HepG2 (cell line): Measurements from ENCODE around the gene SCRT2. TPM values are rescaled to one million over a fixed set of nuclear protein-coding genes. Genes with fewer than 3 reads are reported as not detected.

ENCODE experiments used
- ARNT2 ChIP-seq: sonication (generic); formaldehyde crosslinking; IDR thresholded peaks from 2 replicates; pipeline ENCODE4 v1.8.0; 2022; ENCODE audit warnings: mild to moderate bottlenecking, low read depth, missing genetic modification reagents, moderate library complexity
- EED ChIP-seq: sonication (generic); formaldehyde crosslinking; IDR thresholded peaks from 2 replicates; pipeline ENCODE4 v1.5.0; 2020; ENCODE audit warnings: mild to moderate bottlenecking, missing genetic modification reagents
- ELF1 ChIP-seq: sonication (generic); formaldehyde crosslinking; IDR thresholded peaks from 2 replicates; pipeline ENCODE4 v1.4.0; 2020; ENCODE audit warnings: missing genetic modification reagents
- HNF4A ChIP-seq: sonication (generic); formaldehyde crosslinking; IDR thresholded peaks from 2 replicates; pipeline ENCODE4 v1.4.0; 2020; ENCODE audit warnings: missing genetic modification reagents
- JARID2 ChIP-seq: sonication (generic); formaldehyde crosslinking; IDR thresholded peaks from 2 replicates; pipeline ENCODE4 v1.8.1; 2023; ENCODE audit warnings: missing genetic modification reagents, inconsistent platforms; ENCODE audit not compliant: insufficient replicate concordance
- KDM3A ChIP-seq: IDR thresholded peaks from 2 replicates; pipeline ENCODE4 v1.6.1; 2018; ENCODE audit warnings: low read depth, missing compliant biosample characterization
- LRRFIP1 ChIP-seq: sonication (generic); formaldehyde crosslinking; conservative IDR thresholded peaks from 2 replicates; pipeline ENCODE4 v1.4.0; 2020; ENCODE audit warnings: missing genetic modification reagents
- MEIS1 ChIP-seq: sonication (generic); formaldehyde crosslinking; IDR thresholded peaks from 2 replicates; pipeline ENCODE4 v1.9.0; 2021; ENCODE audit warnings: mild to moderate bottlenecking, missing genetic modification reagents, moderate library complexity, borderline replicate concordance
- MZF1 ChIP-seq: sonication (generic); formaldehyde crosslinking; IDR thresholded peaks from 2 replicates; pipeline ENCODE4 v1.8.1; 2023; ENCODE audit warnings: mild to moderate bottlenecking, missing genetic modification reagents, borderline replicate concordance
- NKX3-1 ChIP-seq: sonication (generic); formaldehyde crosslinking; IDR thresholded peaks from 2 replicates; pipeline ENCODE4 v1.5.0; 2020; ENCODE audit warnings: missing genetic modification reagents
- PRPF4 ChIP-seq: fragments of 200-400 bp; formaldehyde crosslinking; IDR thresholded peaks from 2 replicates; pipeline ENCODE4 v1.6.1; 2016; ENCODE audit warnings: low read length, low read depth; ENCODE audit not compliant: poor library complexity, severe bottlenecking
- RAD21 ChIP-seq: fragments of 450-650 bp; formaldehyde crosslinking; IDR thresholded peaks from 2 replicates; pipeline ENCODE4 v1.5.0; 2020; ENCODE audit warnings: mild to moderate bottlenecking
- RNF2 ChIP-seq: fragments of 450-650 bp; conservative IDR thresholded peaks from 2 replicates; pipeline ENCODE4 v1.6.1; 2016; ENCODE audit warnings: low read depth
- SOX13 ChIP-seq, 3 experiments: fragments of 450-650 bp in 1 of 3; sonication (generic) in 1 of 3; formaldehyde crosslinking in 1 of 3; IDR thresholded peaks in 2 of 3; conservative IDR thresholded peaks in 1 of 3; 2 replicates each; pipeline versions ENCODE4 v1.5.0 to v1.6.1; 2016 to 2020; ENCODE audit warnings: antibody characterized with exemption in 1 of 3, mild to moderate bottlenecking in 1 of 3, missing compliant biosample characterization in 1 of 3, missing genetic modification reagents in 1 of 3, moderate library complexity in 1 of 3
- ZNF331 ChIP-seq: sonication (generic); formaldehyde crosslinking; IDR thresholded peaks from 2 replicates; pipeline ENCODE4 v1.4.0; 2020; ENCODE audit warnings: missing genetic modification reagents
- ZNF460 ChIP-seq: sonication (generic); formaldehyde crosslinking; IDR thresholded peaks from 2 replicates; pipeline ENCODE4 v1.5.1; 2020; ENCODE audit warnings: missing genetic modification reagents, mild to moderate bottlenecking, borderline replicate concordance
- ZNF776 ChIP-seq: sonication (generic); formaldehyde crosslinking; IDR thresholded peaks from 2 replicates; pipeline ENCODE4 v1.4.0; 2020; ENCODE audit warnings: mild to moderate bottlenecking, missing genetic modification reagents
- ZNF777 ChIP-seq: sonication (generic); formaldehyde crosslinking; IDR thresholded peaks from 2 replicates; pipeline ENCODE4 v1.4.0; 2020; ENCODE audit warnings: missing genetic modification reagents
- polyA plus RNA-seq, 8 experiments: library from polyadenylated mRNA; depleted of rRNA in 3 of 8; stranded (reverse) in 7 of 8; unstranded in 1 of 8; fragments of >200 nt; fragmentation: Illumina TruSeq in 4 of 8; extraction: Trizol in 4 of 8; gene quantifications; 2 replicates each; pipeline versions ENCODE4 v1.2.1 to v1.2.3, GENCODE V29; 2011 to 2016; ENCODE audit warnings: low read depth in 4 of 8, missing spikeins in 1 of 8, mixed read lengths in 1 of 8; ENCODE audit not compliant: insufficient read depth in 1 of 8
- total RNA-seq, 5 experiments: library from RNA; depleted of rRNA; stranded (reverse); fragments of >200 nt; fragmentation: Illumina TruSeq; extraction: Trizol; gene quantifications; 2 replicates each; pipeline ENCODE4 v1.2.3, GENCODE V29; 2016; ENCODE audit warnings: low read depth in 1 of 5
- TF ChIP-seq, protein P1 (sequence below): sonication (generic); formaldehyde crosslinking; IDR thresholded peaks from 2 replicates; pipeline ENCODE4 v1.5.0; 2020; ENCODE audit warnings: missing genetic modification reagents
- TF ChIP-seq, protein P2 (sequence below): sonication (generic); formaldehyde crosslinking; IDR thresholded peaks from 2 replicates; pipeline ENCODE4 v1.8.0; 2022; ENCODE audit warnings: missing genetic modification reagents, mild to moderate bottlenecking, borderline replicate concordance
- TF ChIP-seq, protein P3 (sequence below): sonication (generic); formaldehyde crosslinking; IDR thresholded peaks from 2 replicates; pipeline ENCODE4 v1.5.0; 2020; ENCODE audit warnings: missing genetic modification reagents, mild to moderate bottlenecking, borderline replicate concordance
- TF ChIP-seq, protein P4 (sequence below): sonication (generic); formaldehyde crosslinking; IDR thresholded peaks from 2 replicates; pipeline ENCODE4 v1.8.1; 2022; ENCODE audit warnings: low read depth, mild to moderate bottlenecking, missing genetic modification reagents

The SCRT2 gene
- total and polyA plus RNA-seq, 2 of the 13 experiments (the other 11 are each of a cell fraction or from before 2014, with no cell fraction given) = not detected

- TF ChIP-seq MEIS1 (CRISPR knock-in tag) (no peak), ELF1 (CRISPR knock-in tag) (no peak), NKX3-1 (no peak), ARNT2 (no peak; the same call in none of the 2 replicates), RAD21 (CRISPR knock-in tag) (peak; percentile 97), ZNF777 (CRISPR knock-in tag) (peak; percentile 84), EED (CRISPR knock-in tag) (no peak), HNF4A (CRISPR knock-in tag) (no peak), LRRFIP1 (CRISPR knock-in tag) (no peak), KDM3A (CRISPR knock-in tag) (no peak; the same call in 1 of the 2 replicates), ZNF460 (no peak), RNF2 (0 out of 2 replicates have a peak, but pooled peaks have one; percentile 28), ZNF331 (CRISPR knock-in tag) (peak; percentile 72), JARID2 (CRISPR knock-in tag) (no peak), PRPF4 (no peak), ZNF776 (CRISPR knock-in tag) (peak; percentile 91), SOX13 (IDR thresholded peaks at IDR 0.05) (peak; percentile 22; the same call in 1 of the 2 replicates), SOX13 (CRISPR knock-in tag; conservative IDR thresholded peaks at IDR 0.05 in 1 of 2, IDR thresholded peaks at IDR 0.05 in 1 of 2) (no peak; a peak in 1 of 4 replicates), MZF1 (CRISPR knock-in tag) (no peak)
- TF ChIP-seq, protein P1, sequence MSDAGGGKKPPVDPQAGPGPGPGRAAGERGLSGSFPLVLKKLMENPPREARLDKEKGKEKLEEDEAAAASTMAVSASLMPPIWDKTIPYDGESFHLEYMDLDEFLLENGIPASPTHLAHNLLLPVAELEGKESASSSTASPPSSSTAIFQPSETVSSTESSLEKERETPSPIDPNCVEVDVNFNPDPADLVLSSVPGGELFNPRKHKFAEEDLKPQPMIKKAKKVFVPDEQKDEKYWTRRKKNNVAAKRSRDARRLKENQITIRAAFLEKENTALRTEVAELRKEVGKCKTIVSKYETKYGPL (CRISPR knock-in tag) = 0 out of 2 replicates have a peak, but pooled peaks have one; percentile 34
- TF ChIP-seq, protein P2, sequence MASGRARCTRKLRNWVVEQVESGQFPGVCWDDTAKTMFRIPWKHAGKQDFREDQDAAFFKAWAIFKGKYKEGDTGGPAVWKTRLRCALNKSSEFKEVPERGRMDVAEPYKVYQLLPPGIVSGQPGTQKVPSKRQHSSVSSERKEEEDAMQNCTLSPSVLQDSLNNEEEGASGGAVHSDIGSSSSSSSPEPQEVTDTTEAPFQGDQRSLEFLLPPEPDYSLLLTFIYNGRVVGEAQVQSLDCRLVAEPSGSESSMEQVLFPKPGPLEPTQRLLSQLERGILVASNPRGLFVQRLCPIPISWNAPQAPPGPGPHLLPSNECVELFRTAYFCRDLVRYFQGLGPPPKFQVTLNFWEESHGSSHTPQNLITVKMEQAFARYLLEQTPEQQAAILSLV (CRISPR knock-in tag) = peak; percentile 61
- TF ChIP-seq, protein P3, sequence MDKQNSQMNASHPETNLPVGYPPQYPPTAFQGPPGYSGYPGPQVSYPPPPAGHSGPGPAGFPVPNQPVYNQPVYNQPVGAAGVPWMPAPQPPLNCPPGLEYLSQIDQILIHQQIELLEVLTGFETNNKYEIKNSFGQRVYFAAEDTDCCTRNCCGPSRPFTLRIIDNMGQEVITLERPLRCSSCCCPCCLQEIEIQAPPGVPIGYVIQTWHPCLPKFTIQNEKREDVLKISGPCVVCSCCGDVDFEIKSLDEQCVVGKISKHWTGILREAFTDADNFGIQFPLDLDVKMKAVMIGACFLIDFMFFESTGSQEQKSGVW (CRISPR knock-in tag) = no peak
- TF ChIP-seq, protein P4, sequence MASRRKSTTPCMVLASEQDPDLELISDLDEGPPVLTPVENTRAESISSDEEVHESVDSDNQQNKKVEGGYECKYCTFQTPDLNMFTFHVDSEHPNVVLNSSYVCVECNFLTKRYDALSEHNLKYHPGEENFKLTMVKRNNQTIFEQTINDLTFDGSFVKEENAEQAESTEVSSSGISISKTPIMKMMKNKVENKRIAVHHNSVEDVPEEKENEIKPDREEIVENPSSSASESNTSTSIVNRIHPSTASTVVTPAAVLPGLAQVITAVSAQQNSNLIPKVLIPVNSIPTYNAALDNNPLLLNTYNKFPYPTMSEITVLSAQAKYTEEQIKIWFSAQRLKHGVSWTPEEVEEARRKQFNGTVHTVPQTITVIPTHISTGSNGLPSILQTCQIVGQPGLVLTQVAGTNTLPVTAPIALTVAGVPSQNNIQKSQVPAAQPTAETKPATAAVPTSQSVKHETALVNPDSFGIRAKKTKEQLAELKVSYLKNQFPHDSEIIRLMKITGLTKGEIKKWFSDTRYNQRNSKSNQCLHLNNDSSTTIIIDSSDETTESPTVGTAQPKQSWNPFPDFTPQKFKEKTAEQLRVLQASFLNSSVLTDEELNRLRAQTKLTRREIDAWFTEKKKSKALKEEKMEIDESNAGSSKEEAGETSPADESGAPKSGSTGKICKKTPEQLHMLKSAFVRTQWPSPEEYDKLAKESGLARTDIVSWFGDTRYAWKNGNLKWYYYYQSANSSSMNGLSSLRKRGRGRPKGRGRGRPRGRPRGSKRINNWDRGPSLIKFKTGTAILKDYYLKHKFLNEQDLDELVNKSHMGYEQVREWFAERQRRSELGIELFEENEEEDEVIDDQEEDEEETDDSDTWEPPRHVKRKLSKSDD = peak; percentile 86; the same call in 1 of the 2 replicates
Measured at GRCh38 chr20:653110-653589, 22.5 kb downstream of the SCRT2 start, which contains the start of gene SRXN1 (continued).
